ENCODE data around the gene ZHX3. TPM values are rescaled to one million over a fixed set of nuclear protein-coding genes. Genes with fewer than 3 reads are reported as not detected.

Gene ZHX3
- total RNA-seq, 1 experiment from 2014 or later: 24.6 TPM

- peak in 1 of 2 experiments; percentile 7 for TF ChIP-seq CTCF (IDR thresholded peaks at IDR 0.05; ENCODE audit: insufficient read depth in 1 of 2, low read depth in 1 of 2, low read length in 1 of 2, severe bottlenecking in 1 of 2, unreplicated experiment in 1 of 2)
- DNase-seq: no peak
- H3K9me3 Mint-ChIP-seq (ENCODE audit: unreplicated experiment): no peaks in the 10 kb centered on the region
- POLR2A ChIA-PET: no interaction called here
- no peaks in the 10 kb centered on the region for H3K4me1 ChIP-seq
- H3K9me3 ChIP-seq: no peaks in the 10 kb centered on the region
- CTCF ChIA-PET: interaction anchor here (0.5 to 1.9 kb wide), 4 partner anchors 9 to 234 kb away, joined by 3 to 5 read pairs (median 4); partner anchors contain the start of gene LPIN3
- no peak overlapping the region for H3K4me3 ChIP-seq (ENCODE audit: low read depth, low read length)
- no peaks in the 10 kb centered on the region for H3K27me3 Mint-ChIP-seq (ENCODE audit: insufficient read depth, unreplicated experiment)
- H3K27me3 ChIP-seq (replicated peaks; ENCODE audit: control insufficient read depth, insufficient read depth, low read length): no peaks in the 10 kb centered on the region
- peaks cover 6% of the 10 kb centered on the region for H3K36me3 Mint-ChIP-seq (ENCODE audit: insufficient read depth, unreplicated experiment)
- H3K27ac Mint-ChIP-seq (ENCODE audit: unreplicated experiment): no peak overlapping the region
- peaks cover 5% of the 10 kb centered on the region; the same call in 1 of the 2 replicates for H3K36me3 ChIP-seq (ENCODE audit: control insufficient read depth, insufficient read depth, low read length)
- no peaks in the 10 kb centered on the region for H3K4me1 Mint-ChIP-seq (ENCODE audit: low read depth, unreplicated experiment)
- H3K4me3 Mint-ChIP-seq (ENCODE audit: unreplicated experiment): no peak overlapping the region
- intact Hi-C loops (cut with micrococcal nuclease; ENCODE audit: unreplicated experiment): no loop called here
- no TSS peak for BruUV-seq (replicated peaks)
These were observed 35.1 kb upstream of the ZHX3 start for GRCh38 chr20:41352666-41353065.

- Mint-ChIP-seq H3K36me3 (ENCODE audit: insufficient read depth, unreplicated experiment) (peaks cover 6% of the 10 kb centered on the region), H3K4me1 (ENCODE audit: low read depth, unreplicated experiment) (no peaks in the 10 kb centered on the region), H3K27me3 (ENCODE audit: insufficient read depth, unreplicated experiment) (no peaks in the 10 kb centered on the region), H3K9me3 (ENCODE audit: unreplicated experiment) (no peaks in the 10 kb centered on the region), H3K27ac (ENCODE audit: unreplicated experiment) (no peak overlapping the region), H3K4me3 (ENCODE audit: unreplicated experiment) (no peak overlapping the region)
- intact Hi-C loops (cut with micrococcal nuclease; ENCODE audit: unreplicated experiment): no loop called here
- TF ChIP-seq CTCF (IDR thresholded peaks at IDR 0.05; ENCODE audit: insufficient read depth in 1 of 2, low read depth in 1 of 2, low read length in 1 of 2, severe bottlenecking in 1 of 2, unreplicated experiment in 1 of 2): peak; percentile 27 to 33
- ChIA-PET CTCF (interaction anchor here (0.6 to 1.4 kb wide), 5 partner anchors 10 to 101 kb away, joined by 3 to 5 read pairs (median 3); partner anchors contain the start of gene LPIN3), POLR2A (no interaction called here)
- Histone ChIP-seq H3K36me3 (ENCODE audit: control insufficient read depth, insufficient read depth, low read length) (peaks cover 5% of the 10 kb centered on the region; the same call in 1 of the 2 replicates), H3K27me3 (replicated peaks; ENCODE audit: control insufficient read depth, insufficient read depth, low read length) (no peaks in the 10 kb centered on the region), H3K4me1 (no peaks in the 10 kb centered on the region), H3K9me3 (no peaks in the 10 kb centered on the region), H3K4me3 (ENCODE audit: low read depth, low read length) (no peak overlapping the region)
- BruUV-seq (replicated peaks): no TSS peak
- peak in 1 of 2 experiments; percentile 47 for DNase-seq
These were observed 34.6 kb upstream of the ZHX3 start for GRCh38 chr20:41352106-41352505.

GRCh38 chr20:41350408-41350962 lies 33.0 kb upstream of the ZHX3 start:
- DNase-seq: no peak
- H3K27me3 ChIP-seq (replicated peaks; ENCODE audit: control insufficient read depth, insufficient read depth, low read length): no peaks in the 10 kb centered on the region
- H3K27me3 Mint-ChIP-seq (ENCODE audit: insufficient read depth, unreplicated experiment): no peaks in the 10 kb centered on the region
- H3K4me1 ChIP-seq: no peaks in the 10 kb centered on the region
- intact Hi-C loops (cut with micrococcal nuclease; ENCODE audit: unreplicated experiment): no loop called here
- no peaks in the 10 kb centered on the region for H3K4me1 Mint-ChIP-seq (ENCODE audit: low read depth, unreplicated experiment)
- H3K9me3 Mint-ChIP-seq (ENCODE audit: unreplicated experiment): no peaks in the 10 kb centered on the region
- peaks cover 5% of the 10 kb centered on the region; the same call in 1 of the 2 replicates for H3K36me3 ChIP-seq (ENCODE audit: control insufficient read depth, insufficient read depth, low read length)
- H3K27ac Mint-ChIP-seq (ENCODE audit: unreplicated experiment): no peak overlapping the region
- no peak overlapping the region for H3K4me3 Mint-ChIP-seq (ENCODE audit: unreplicated experiment)
- no peaks in the 10 kb centered on the region for H3K9me3 ChIP-seq
- no peak overlapping the region for H3K4me3 ChIP-seq (ENCODE audit: low read depth, low read length)
- POLR2A ChIA-PET: no interaction called here
- CTCF ChIA-PET: interaction anchor here (0.8 to 1.6 kb wide), 2 partner anchors 10 to 215 kb away, joined by 5 to 14 read pairs; partner anchors contain the start of gene LPIN3
- no peak for TF ChIP-seq CTCF (IDR thresholded peaks at IDR 0.05; ENCODE audit: insufficient read depth in 1 of 2, low read depth in 1 of 2, low read length in 1 of 2, severe bottlenecking in 1 of 2, unreplicated experiment in 1 of 2)
- BruUV-seq (replicated peaks): no TSS peak
- peaks cover 6% of the 10 kb centered on the region for H3K36me3 Mint-ChIP-seq (ENCODE audit: insufficient read depth, unreplicated experiment)
